HepG2 (cell line): ENCODE results near the gene KIF3A. TPM values are rescaled to one million over a fixed set of nuclear protein-coding genes. Genes with fewer than 3 reads are reported as not detected.

Experiments
- ATAC-seq: fragments of 200-7000 bp; cut with Tn5 transposase; 3 replicates; pipeline ENCODE4 v1.9.1; 2020; ENCODE audit warnings: mild to moderate bottlenecking, moderate library complexity
- BruUV-seq: library from RNA; stranded (reverse); fragments of 400-500 nt; replicated peaks from 2 replicates; lab custom pipeline; 2021; lab: Mats Ljungman, UMichigan
- CTCF ChIA-PET: fragments of 300-600 bp; formaldehyde crosslinking; extraction: SDS; loops from one replicate; lab custom pipeline; 2021; ENCODE audit warnings: low total read pairs, inconsistent platforms, low intra/inter-chr PET ratio; lab: Yijun Ruan, JAX
- POLR2A ChIA-PET: fragments of 350-600 bp; sonication (Branson Sonifier 250); formaldehyde crosslinking; loops from one replicate; lab custom pipeline; 2020; ENCODE audit warnings: antibody characterized with exemption, inconsistent platforms; lab: Yijun Ruan, JAX
- DNase-seq: peaks from one replicate; pipeline ENCODE4 v3.0.0-alpha.2; 2015; ENCODE audit warnings: low spot score
- FAIRE-seq: peaks from 3 replicates; lab custom pipeline; 2011; peaks lifted over from hg19 to GRCh38; lab: Jason Lieb, UNC
- H2AFZ ChIP-seq: one replicate; pipeline ENCODE4 v1.6.1; 2011; ENCODE audit warnings: low read length, inconsistent platforms
- H3K27ac ChIP-seq: fragments of 300-600 bp; 3 replicates; pipeline ENCODE4 v1.8.0; 2011; ENCODE audit warnings: mixed run types, mild to moderate bottlenecking, mixed read lengths, low read length, inconsistent platforms; ENCODE audit not compliant: insufficient read depth; ENCODE audit errors: extremely low read length
- H3K27me3 ChIP-seq, 2 experiments: fragments of 200-600 bp in 1 of 2; 2 replicates in 1 of 2; 3 replicates in 1 of 2; pipeline versions ENCODE4 v1.6.0 to v1.8.0; 2011; ENCODE audit warnings: low read length in 2 of 2, mild to moderate bottlenecking in 2 of 2, moderate library complexity in 2 of 2, inconsistent platforms in 1 of 2; ENCODE audit not compliant: insufficient read depth in 2 of 2, control insufficient read depth in 1 of 2
- H3K36me3 ChIP-seq, 2 experiments: fragments of 200-600 bp in 1 of 2; replicated peaks in 1 of 2; 2 replicates in 1 of 2; 3 replicates in 1 of 2; pipeline versions ENCODE4 v1.5.1 to v1.8.0; 2011; ENCODE audit warnings: low read length in 2 of 2, inconsistent platforms in 1 of 2; ENCODE audit not compliant: insufficient read depth in 2 of 2, control insufficient read depth in 1 of 2
- H3K4me1 ChIP-seq: 2 replicates; pipeline ENCODE4 v1.5.1; 2012; ENCODE audit warnings: low read length, inconsistent platforms; ENCODE audit not compliant: insufficient read depth
- H3K4me2 ChIP-seq: 2 replicates; pipeline ENCODE4 v1.6.0; 2011; ENCODE audit warnings: low read depth, low read length, inconsistent platforms
- H3K4me3 ChIP-seq, 3 experiments: fragments of 200-600 bp in 1 of 3; sonication (generic), shearing (Covaris generic) in 1 of 3; replicated peaks in 1 of 3; 2 replicates each; pipeline ENCODE4 v1.5.1; 2011 to 2016; ENCODE audit warnings: low read length in 3 of 3, inconsistent platforms in 2 of 3, low read depth in 2 of 3, mild to moderate bottlenecking in 2 of 3, control low read depth in 1 of 3, mixed read lengths in 1 of 3; ENCODE audit not compliant: insufficient read depth in 1 of 3
- H3K79me2 ChIP-seq: one replicate; pipeline ENCODE4 v1.6.1; 2011; ENCODE audit warnings: low read length, inconsistent platforms; ENCODE audit not compliant: insufficient read depth
- H3K9ac ChIP-seq: 2 replicates; pipeline ENCODE4 v1.6.0; 2011; ENCODE audit warnings: mild to moderate bottlenecking, low read depth, low read length, inconsistent platforms; ENCODE audit not compliant: insufficient read depth
- H3K9me3 ChIP-seq: 2 replicates; pipeline ENCODE4 v1.5.1; 2012; ENCODE audit warnings: mild to moderate bottlenecking, low read length
- H4K20me1 ChIP-seq: 2 replicates; pipeline ENCODE4 v1.6.0; 2011; ENCODE audit warnings: inconsistent platforms, mild to moderate bottlenecking, low read length, moderate library complexity; ENCODE audit not compliant: insufficient read depth
- CBX1 ChIP-seq: IDR thresholded peaks from one replicate; pipeline ENCODE4 v1.6.1; 2016; ENCODE audit warnings: antibody characterized with exemption, low read depth
- HMG20A ChIP-seq: IDR thresholded peaks from 2 replicates; pipeline ENCODE4 v1.6.1; 2016; ENCODE audit warnings: borderline replicate concordance
- PLRG1 ChIP-seq: fragments of 450-650 bp; conservative IDR thresholded peaks from 2 replicates; pipeline ENCODE4 v1.6.1; 2016
- SETDB1 ChIP-seq: sonication (generic); formaldehyde crosslinking; IDR thresholded peaks from 2 replicates; pipeline ENCODE4 v1.5.1; 2020; ENCODE audit warnings: missing genetic modification reagents, mild to moderate bottlenecking, borderline replicate concordance
- SKI ChIP-seq: fragments of 450-650 bp; IDR thresholded peaks from one replicate; pipeline ENCODE4 v1.6.1; 2018; ENCODE audit warnings: mild to moderate bottlenecking; ENCODE audit not compliant: partially characterized antibody
- ZFP37 ChIP-seq: sonication (generic); formaldehyde crosslinking; IDR thresholded peaks from 2 replicates; pipeline ENCODE4 v1.4.0; 2020; ENCODE audit warnings: missing genetic modification reagents, borderline replicate concordance
- ZNF33A ChIP-seq: sonication (generic); formaldehyde crosslinking; IDR thresholded peaks from 2 replicates; pipeline ENCODE4 v1.5.1; 2020; ENCODE audit warnings: missing genetic modification reagents, mild to moderate bottlenecking, moderate library complexity, borderline replicate concordance
- WGBS: methylation state at CpG from one replicate; pipeline ENCODE4 v1.1.6; 2017; ENCODE audit warnings: low lambda C conversion rate; 5-methylcytosine and 5-hydroxymethylcytosine counted together
- in situ Hi-C: cut with HindIII; loops from 2 replicates; pipeline ENCODE4 v1.10.0; 2017; ENCODE audit warnings: low pct_unique_long_range_greater_than_20kb; ENCODE audit not compliant: extremely low pct_ligation_motif_present
- intact Hi-C: fragments of 100-400 bp; cut with micrococcal nuclease; formaldehyde crosslinking; loops from one replicate; pipeline ENCODE4 v1.10.0; 2022; ENCODE audit not compliant: unreplicated experiment
- polyA plus RNA-seq, 8 experiments: library from polyadenylated mRNA; depleted of rRNA in 3 of 8; stranded (reverse) in 7 of 8; unstranded in 1 of 8; fragments of >200 nt; fragmentation: Illumina TruSeq in 4 of 8; extraction: Trizol in 4 of 8; gene quantifications; 2 replicates each; pipeline versions ENCODE4 v1.2.1 to v1.2.3, GENCODE V29; 2011 to 2016; ENCODE audit warnings: low read depth in 4 of 8, missing spikeins in 1 of 8, mixed read lengths in 1 of 8; ENCODE audit not compliant: insufficient read depth in 1 of 8
- total RNA-seq, 5 experiments: library from RNA; depleted of rRNA; stranded (reverse); fragments of >200 nt; fragmentation: Illumina TruSeq; extraction: Trizol; gene quantifications; 2 replicates each; pipeline ENCODE4 v1.2.3, GENCODE V29; 2016; ENCODE audit warnings: low read depth in 1 of 5
- TF ChIP-seq, protein P1 (sequence below): sonication (generic); formaldehyde crosslinking; IDR thresholded peaks from 2 replicates; pipeline ENCODE4 v1.5.0; 2020; ENCODE audit warnings: missing genetic modification reagents, mild to moderate bottlenecking, borderline replicate concordance

The KIF3A gene
- total and polyA plus RNA-seq, 2 of the 13 experiments (the other 11 are each of a cell fraction or from before 2014, with no cell fraction given) = 2.3 to 8.4 TPM

DNA sequence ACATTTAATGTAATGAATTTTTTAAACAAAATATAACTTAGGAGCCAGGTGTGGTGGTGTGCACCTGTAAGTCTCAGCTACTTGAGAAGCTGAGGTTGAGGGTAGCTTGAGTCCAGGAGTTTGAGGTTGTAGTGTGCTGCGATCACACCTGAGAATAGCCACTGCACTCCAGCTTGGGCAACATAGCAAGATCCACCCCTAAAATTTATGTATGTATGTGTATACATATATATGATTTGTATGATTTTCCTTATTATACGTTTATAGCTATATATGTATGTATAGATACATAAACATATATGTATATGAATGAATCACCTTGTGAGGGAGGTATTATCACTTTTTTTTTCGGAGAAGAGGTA, 9.2 kb upstream of the KIF3A start (continued):
- TF ChIP-seq, protein P1, sequence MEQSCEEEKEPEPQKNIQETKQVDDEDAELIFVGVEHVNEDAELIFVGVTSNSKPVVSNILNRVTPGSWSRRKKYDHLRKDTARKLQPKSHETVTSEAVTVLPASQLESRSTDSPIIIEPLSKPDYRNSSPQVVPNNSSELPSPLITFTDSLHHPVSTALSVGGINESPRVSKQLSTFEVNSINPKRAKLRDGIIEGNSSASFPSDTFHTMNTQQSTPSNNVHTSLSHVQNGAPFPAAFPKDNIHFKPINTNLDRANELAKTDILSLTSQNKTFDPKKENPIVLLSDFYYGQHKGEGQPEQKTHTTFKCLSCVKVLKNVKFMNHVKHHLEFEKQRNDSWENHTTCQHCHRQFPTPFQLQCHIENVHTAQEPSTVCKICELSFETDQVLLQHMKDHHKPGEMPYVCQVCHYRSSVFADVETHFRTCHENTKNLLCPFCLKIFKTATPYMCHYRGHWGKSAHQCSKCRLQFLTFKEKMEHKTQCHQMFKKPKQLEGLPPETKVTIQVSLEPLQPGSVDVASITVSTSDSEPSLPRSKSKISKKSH (CRISPR knock-in tag) = no peak
- no peak for TF ChIP-seq ZFP37 (CRISPR knock-in tag)
- TF ChIP-seq ZNF33A (CRISPR knock-in tag) = no peak
- TF ChIP-seq CBX1 = no peak
- no peak for TF ChIP-seq SKI

DNA sequence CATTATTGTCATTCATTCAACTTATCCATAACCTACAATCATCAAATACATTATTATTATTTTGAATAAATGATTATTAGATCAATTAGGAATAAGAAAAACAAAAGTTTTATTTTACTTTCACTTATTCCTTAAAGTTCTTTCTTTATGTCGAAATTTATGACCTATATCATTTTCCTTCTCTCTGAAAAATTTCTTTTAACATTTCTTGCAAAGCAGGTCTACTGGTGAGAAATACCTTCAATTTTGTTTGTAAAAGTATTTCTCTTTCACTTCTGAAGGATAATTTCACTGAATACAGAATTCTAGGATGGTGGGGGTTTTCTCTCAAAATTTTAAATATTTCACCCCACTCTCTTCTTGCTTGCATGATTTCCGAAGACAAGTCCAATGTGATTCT, 7.3 kb upstream of the KIF3A start:
- in situ Hi-C loops = loop anchor here (10.0 kb wide), 1 partner anchor 140 kb away; no protein-coding TSS in a partner anchor
- WGBS = 56% methylated on average over 2 of the region's 2 CpGs
- POLR2A ChIA-PET = no interaction called here

More for the DNA sequence above, 7.3 kb upstream of the KIF3A start:
- Histone ChIP-seq H3K27ac (no peak overlapping the region), H3K79me2 (no peaks in the 10 kb centered on the region), H4K20me1 (no peaks in the 10 kb centered on the region), H3K27me3 (no peaks in the 10 kb centered on the region), H3K4me3 (no peak overlapping the region), H2AFZ (no peak overlapping the region), H3K4me2 (no peak overlapping the region), H3K9ac (no peak overlapping the region), H3K4me1 (no peaks in the 10 kb centered on the region; the same call in 1 of the 2 replicates), H3K9me3 (no peaks in the 10 kb centered on the region), H3K36me3 (no peaks in the 10 kb centered on the region)
- ATAC-seq (no peak), FAIRE-seq (no peak), DNase-seq (no peak)
- intact Hi-C loops = no loop called here
- TF ChIP-seq SETDB1 (CRISPR knock-in tag) (no peak), PLRG1 (no peak), HMG20A (no peak)
- no TSS peak for BruUV-seq
- CTCF ChIA-PET = no interaction called here
